HG03342 (cell line): ENCODE results near the gene DACT2.
"Not testable (repeated sequence)": the region's sequence is repeated elsewhere in the genome, so short reads cannot be mapped to it uniquely, and the experiment has no call there.

Experiments used
- ATAC-seq: cut with Tn5 transposase; IDR thresholded peaks from one replicate; pipeline ENCODE4 v1.9.1; 2021; ENCODE audit warnings: mild to moderate bottlenecking, moderate library complexity; ENCODE audit not compliant: unreplicated experiment

DACT2 gene

GRCh38 chr6:168305096-168305749, 14.4 kb downstream of the DACT2 start:
- no peak for ATAC-seq

DNA sequence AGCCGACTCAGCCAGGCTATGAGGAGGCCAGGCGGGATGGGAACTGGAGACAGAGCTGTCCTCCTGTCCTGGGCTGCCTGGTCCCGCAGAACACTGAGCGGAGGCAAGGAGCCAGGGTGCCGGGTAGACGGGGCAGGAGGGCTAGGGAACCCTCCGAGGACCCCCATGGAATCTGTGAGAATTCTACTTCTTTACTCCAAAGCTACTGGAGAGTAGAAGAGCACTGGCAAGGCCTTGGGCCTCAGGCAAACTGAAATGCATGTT, 14.9 kb downstream of the DACT2 start:
- ATAC-seq = no peak

DNA sequence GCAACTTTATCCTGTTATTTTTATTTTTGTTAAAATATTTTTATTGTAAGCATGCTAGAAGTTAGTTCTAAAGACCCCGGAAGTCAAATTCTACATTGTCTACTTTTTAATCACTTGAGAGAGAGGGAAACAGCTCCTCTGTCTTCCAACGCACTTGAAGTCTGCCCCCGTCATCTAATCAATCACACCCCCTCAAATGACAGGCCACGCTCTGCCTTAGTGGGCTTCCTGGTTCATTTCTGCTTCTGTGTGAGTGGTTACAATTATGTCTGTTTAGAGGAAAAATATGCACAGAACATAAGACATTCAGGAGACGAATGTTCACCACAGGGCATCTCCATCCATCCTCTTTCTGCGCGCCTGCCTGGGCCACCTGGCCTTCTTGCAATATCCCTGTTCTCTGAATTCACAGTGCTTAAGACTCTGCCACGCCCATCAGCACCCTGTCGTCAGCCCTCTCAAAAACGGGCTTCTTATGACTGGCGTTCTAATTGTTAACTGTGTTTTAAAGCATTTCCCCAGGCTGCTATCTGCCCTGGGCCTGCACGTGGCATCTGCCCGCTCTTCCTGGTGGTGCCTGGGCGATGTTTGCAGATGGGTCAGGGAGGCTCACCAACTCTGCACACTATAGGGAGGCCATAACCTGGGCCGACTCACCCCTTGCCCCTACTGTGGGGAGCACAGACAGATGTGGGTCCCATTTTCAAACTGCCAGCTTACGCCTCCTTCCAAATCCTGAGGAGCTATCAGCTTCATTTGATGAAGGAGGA, 15.4 kb downstream of the DACT2 start:
- ATAC-seq = no peak

DNA sequence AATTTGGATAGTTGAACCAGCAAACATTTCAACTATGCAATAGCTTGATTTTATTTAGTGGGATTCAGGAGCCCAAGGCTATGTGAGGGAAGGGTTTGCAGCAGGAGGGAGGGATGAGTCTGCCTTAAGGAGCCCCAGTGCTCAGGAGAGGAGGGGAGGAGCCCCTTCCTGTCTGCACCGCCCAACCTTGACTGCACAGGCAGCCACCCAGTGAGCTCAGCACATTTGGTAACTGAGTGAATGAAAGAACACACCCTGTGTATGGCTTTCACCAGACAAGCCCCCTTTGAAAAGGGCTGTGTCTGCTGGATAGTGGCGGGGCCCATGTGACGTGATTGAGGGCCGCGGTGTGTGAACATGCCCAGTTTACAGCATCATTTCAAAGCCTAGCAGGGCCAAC, 17.0 kb downstream of the DACT2 start:
- no peak for ATAC-seq

GRCh38 chr6:168301648-168302398, 17.8 kb downstream of the DACT2 start:
- no peak for ATAC-seq

GRCh38 chr6:168300975-168301647, 18.5 kb downstream of the DACT2 start:
- ATAC-seq = no peak

DNA sequence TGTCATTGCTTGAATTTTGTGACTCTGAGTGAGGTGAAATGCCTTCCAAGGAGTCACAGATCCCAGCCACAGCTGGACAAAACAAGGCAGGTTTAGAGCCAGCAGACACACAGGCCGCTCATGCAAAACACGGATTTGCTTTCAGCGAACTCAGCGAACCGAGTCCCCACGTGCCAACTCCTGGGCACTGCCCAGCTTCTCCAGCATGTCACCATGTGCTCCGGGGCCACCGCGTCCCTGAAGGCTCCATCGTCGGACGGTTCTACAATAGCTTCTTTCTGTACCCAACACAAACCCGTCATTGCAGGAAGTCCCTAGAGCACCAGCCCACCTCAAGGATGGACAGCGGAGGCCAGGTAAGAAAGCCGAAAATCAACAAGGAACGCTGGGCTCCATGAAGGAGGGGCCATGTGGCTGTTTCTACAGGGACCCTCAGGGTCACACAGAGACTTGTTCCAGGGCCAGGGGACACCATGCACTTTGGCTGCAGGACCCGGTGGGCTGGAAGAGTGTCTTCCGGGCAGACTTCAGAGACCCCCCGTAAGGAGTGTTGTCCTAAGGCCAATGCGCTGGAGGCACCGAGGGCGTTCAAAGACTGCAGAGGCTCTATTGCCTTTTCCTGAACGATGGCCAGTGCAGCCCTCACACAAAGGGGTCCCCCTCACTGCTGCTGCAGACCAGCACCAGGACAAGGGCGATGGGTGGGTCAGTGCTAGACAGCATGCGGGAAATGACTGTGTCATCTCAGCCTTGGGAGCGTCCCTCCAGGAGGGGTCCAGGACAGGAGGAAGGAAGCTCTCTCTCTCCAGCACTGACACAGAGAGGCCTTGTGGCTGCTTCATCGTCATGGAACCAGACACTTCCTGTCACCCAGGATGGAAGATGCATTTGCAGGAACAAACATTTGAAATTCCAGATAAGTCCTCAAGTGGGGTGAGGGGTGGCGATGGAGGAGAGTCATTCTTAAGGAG, 19.8 kb downstream of the DACT2 start:
- ATAC-seq = no peak

DNA sequence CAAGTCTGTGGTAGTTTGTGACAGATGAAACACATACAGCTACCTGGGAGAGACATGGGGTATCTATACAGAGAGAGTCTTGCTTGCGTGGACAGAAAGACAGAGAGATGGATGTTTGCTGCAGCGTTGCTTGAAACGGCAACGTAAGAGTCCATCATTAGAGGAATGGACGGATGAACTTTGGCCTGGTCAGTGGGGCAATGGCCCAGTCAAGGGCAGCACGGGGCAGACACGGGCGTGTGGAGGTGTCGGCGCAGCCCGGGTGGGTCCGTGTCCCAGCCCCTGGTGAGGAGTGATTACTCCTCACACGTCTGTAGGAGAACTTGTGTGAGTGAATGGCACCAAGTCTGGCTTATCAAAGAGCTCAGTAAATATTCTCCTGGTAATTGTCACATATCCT, 21.9 kb downstream of the DACT2 start:
- ATAC-seq = no peak

GRCh38 chr6:168294901-168295300, 24.7 kb downstream of the DACT2 start:
- no peak for ATAC-seq

DNA sequence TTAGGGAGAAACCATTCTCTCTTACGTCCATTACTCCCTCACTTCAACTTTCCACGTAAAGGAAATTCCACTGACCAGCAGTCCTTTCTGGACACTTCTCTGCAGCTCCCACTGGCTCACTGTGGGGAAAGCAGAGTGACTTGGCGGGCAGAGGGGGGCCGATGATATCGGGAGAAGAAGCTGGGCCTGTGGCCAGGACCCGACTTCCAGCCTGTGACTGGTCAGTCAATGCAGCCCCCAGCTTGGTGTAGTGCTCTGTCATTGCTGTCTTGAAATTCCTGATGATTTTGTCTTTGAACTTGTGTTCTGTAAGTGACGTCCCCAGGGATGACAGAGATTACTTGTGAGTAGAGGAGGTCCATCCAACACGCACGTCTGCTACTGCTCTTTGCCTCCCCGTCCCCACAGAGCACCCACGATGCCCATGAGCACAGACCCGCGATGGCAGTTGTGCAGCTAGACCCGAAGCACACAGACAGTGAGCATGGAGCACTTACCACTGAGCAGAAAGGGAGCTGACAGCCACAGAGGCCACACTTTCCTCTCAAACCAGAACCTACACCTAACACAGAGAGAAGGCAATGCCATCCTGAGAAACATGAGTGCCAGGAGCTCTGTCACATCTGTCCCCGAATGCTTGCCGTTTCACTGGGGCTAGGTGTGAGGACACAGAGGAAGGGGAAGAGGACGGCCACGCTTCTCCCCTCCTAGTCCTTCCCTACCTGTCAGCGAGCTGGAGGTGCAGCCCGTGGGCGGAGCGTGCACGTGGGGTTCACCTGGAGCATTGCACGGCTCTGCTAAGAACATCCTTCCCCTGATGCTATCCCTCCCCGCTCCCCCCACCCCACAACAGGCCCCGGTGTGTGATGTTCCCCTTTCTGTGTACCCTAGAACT, 25.7 kb downstream of the DACT2 start:
- ATAC-seq = no peak

- ATAC-seq = no peak
Measured at GRCh38 chr6:168292826-168293225, 26.8 kb downstream of the DACT2 start.

- no peak for ATAC-seq
Measured at GRCh38 chr6:168291450-168291849, 28.1 kb downstream of the DACT2 start.

DNA sequence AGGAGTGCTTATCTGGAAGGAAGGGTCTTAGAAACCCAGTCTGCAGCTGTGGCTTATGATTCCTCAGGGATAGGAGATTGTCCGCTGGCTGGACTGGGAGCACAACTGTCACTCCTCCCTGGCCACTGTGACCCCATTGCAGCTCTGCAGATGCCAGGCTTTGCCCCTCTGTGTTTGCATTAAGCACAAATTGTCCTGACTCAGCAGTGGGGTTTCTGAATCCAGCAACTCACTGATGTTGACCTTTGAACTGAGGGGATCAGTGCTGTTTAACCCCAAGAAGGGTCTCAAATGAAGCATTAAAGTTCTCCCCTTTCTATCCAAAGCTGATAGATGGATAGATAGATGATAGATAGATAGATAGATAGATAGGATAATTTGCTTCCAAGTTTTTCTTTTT, 29.5 kb downstream of the DACT2 start:
- ATAC-seq = no peak

DNA sequence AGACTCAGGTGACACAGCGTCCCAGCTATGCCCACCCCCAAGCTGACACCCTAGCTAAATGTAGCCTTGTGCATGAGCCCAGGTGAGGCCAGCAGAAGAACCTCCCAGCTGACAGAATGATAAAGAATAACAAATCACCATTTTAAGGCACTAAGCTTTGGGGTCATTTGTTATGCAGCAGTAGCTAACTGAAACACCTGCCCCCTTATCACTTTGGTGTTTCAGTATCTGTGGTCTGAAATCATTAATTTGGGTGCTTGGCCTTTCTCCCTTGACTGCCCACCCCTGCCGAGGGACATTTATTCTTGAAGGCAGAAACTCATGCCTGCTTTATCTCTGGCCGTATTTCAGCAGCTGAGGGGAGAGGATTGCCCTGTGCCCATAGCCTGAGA, 30.0 kb downstream of the DACT2 start:
- ATAC-seq = no peak

DNA sequence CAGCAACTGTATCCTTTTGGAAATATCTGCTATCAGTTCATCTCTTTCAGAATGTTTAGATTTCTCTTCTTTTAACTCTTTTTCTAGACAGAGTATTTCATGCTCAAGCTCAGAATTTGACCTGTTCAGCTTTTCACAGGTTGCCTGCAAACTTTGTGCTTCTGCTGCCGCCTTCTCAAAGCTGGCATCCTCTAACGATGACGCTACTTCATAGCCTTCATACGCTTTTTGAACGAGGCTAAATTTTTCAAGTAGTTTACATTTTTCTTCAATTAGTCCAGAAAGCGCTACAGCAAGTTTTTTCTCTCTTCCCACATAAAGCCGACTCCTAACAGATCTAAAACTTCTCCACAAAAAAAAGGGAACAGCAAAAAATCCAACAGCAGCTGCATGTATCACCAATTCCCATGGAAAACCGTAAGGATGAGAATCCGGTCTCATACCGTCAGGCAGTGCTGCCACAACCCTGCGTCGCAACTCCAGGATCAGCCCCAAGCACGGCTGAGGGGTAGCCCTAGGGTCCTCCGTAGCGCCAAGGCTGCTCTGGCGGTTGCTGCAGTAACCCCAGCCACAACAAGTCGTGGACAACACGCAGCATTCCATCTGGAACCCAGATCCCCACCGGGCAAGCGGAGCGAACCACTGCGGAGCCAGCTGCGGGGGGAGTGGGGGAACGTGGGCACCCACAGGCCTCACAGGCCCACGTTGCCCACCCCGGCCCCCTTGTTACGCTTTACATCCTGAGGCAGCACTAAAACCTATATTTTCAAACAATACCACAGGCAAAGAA, 30.6 kb downstream of the DACT2 start:
- ATAC-seq = no peak

DNA sequence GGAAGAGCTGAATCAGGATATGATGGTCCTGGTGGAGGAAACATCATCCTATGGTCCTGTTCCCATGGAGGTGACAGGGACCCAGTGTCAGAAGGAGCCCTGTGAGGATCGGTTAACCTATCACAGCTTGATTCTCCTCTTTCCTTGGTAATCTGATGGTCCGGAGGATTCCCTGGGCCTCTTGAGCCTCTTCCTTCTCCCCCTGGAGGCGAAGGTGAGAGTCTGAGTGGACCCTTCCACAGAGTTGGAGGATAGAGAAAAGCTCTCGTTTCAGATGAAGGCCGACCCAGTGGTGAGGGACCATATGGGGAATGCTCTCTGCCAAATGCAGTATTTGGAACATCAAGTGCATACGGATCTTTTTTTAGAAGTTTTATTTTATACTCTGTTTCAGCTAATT, 32.1 kb downstream of the DACT2 start:
- ATAC-seq = not testable (repeated sequence)

DNA sequence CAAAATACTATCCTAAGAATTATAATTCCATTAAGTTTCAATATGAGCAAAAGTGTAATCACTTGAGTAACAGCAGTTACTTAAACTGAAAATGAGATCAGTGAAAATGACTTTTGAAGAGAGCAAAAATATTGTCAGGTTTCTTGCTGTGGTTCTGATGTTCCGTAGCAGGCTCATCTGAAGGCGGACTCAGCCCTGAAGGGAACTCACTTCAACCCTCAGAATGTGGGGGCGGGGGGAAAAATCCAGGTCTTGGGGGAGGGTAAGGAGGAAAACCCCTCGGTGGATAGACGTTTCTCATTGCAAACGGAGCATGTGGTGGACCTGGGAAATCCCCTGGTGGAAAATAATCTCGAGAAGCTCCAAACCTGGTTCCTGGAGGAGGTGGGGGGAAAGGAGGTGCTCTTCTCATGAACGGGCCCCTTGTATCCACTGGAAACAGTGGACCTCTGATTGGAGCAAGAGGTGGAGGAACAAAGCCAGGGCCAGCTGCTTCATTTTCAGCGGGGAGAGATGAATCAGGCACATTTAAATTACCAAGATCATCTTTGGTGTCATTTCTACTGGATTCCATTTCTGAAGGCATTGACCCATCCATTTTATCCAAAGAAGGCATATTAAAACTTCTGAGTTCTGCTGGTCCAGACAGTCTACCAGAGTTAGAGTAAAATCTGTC, 32.7 kb downstream of the DACT2 start:
- not testable (repeated sequence) for ATAC-seq

DNA sequence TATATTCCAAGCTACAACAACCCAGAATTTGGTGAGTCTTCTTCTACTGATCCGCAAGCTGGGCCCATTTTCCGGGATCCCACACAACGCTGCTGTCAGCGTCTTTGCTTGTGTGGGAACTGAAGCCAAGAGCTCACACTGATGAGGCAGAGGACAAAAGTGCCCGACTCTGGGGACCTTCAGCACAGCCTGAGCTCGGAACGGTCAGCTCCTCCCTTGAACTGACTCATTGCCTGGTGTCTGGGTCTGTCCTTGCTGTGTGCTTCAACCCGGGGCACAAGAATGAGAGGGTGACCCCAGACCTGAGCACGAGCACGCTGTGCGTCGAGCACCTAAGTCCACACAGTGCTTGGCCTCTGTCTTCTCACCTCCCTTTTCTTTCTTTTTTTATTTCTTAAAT, 33.5 kb downstream of the DACT2 start:
- ATAC-seq = no peak
